Neural cell (in vitro differentiated cells): Measurements from ENCODE around the gene PRDM12.

Experiments
- CTCF ChIP-seq: fragments of 450-650 bp; IDR thresholded peaks from 2 replicates; pipeline ENCODE4 v1.5.1; 2014; ENCODE audit warnings: antibody characterized with exemption, mild to moderate bottlenecking, moderate library complexity; ENCODE audit not compliant: poor library complexity, severe bottlenecking
- EP300 ChIP-seq: fragments of 450-650 bp; conservative IDR thresholded peaks from 2 replicates; pipeline ENCODE4 v1.6.1; 2014; ENCODE audit warnings: antibody characterized with exemption, mild to moderate bottlenecking, moderate library complexity; ENCODE audit not compliant: poor library complexity, severe bottlenecking
- EZH2 ChIP-seq: fragments of 200-600, 300-800 bp; shearing (Covaris generic), sonication (generic); IDR thresholded peaks from 2 replicates; pipeline ENCODE4 v1.6.1; 2014; ENCODE audit warnings: antibody characterized with exemption, low read length, borderline replicate concordance, mild to moderate bottlenecking; ENCODE audit not compliant: insufficient read depth, poor library complexity, severe bottlenecking
- MXI1 ChIP-seq: fragments of 450-650 bp; conservative IDR thresholded peaks from 2 replicates; pipeline ENCODE4 v1.6.1; 2014; ENCODE audit warnings: antibody characterized with exemption, mild to moderate bottlenecking; ENCODE audit not compliant: poor library complexity, severe bottlenecking
- POLR2AphosphoS5 ChIP-seq: IDR thresholded peaks from 2 replicates; pipeline ENCODE4 v1.6.1; 2012
- RAD21 ChIP-seq: fragments of 450-650 bp; conservative IDR thresholded peaks from 2 replicates; pipeline ENCODE4 v1.6.1; 2014; ENCODE audit warnings: antibody characterized with exemption, mild to moderate bottlenecking, moderate library complexity
- REST ChIP-seq: IDR thresholded peaks from 2 replicates; pipeline ENCODE4 v1.6.1; 2012; ENCODE audit warnings: borderline replicate concordance
- SMC3 ChIP-seq: fragments of 450-650 bp; conservative IDR thresholded peaks from 2 replicates; pipeline ENCODE4 v1.6.1; 2014; ENCODE audit warnings: antibody characterized with exemption, mild to moderate bottlenecking, moderate library complexity; ENCODE audit not compliant: poor library complexity
- TAF1 ChIP-seq: IDR thresholded peaks from 2 replicates; pipeline ENCODE4 v1.6.1; 2012; ENCODE audit warnings: low read depth

GRCh38 chr9:130627051-130627450, 37.3 kb upstream of the PRDM12 start:
- TF ChIP-seq CTCF (no peak), POLR2AphosphoS5 (no peak), EZH2 (no peak), REST (no peak), EP300 (no peak), TAF1 (no peak), SMC3 (no peak), RAD21 (no peak), MXI1 (no peak)
